ENCODE measurements around the gene NRK. TPM values are rescaled to one million over a fixed set of nuclear protein-coding genes. Genes with fewer than 3 reads are reported as not detected.
"Not testable (repeated sequence)": the region's sequence is repeated elsewhere in the genome, so short reads cannot be mapped to it uniquely, and the experiment has no call there.

NRK gene
- total and polyA plus RNA-seq, 12 donors = 0.25 to 4.2 (median 2.1) TPM

DNA sequence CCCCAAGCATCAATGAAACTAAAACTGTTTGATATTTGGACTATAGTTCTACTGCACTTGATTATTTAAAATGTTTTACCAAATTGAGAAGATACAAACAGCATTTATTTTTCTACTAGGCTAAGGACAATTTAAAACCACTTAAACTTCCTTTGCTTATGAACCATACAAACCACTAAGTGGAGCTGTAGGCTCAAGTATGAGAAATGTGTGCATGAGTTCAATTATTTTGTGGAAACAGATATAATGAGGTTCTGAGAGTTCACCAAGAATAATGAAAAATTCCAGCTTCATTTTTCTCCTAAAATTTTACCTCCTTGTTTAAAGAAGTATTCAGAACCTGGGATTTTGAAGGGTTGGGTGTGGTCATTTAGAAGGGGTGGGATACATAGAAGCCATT, 153.0 kb downstream of the NRK start:
- DNase-seq (no peak), ATAC-seq (no peak)
- H3K4me3 ChIP-seq = no peak overlapping the region
- H3K27me3 ChIP-seq = peaks cover 0 to 22% (median 0%) of the 10 kb centered on the region in 7 donors
- H3K9me3 ChIP-seq = peaks cover 0 to 3% (median 0%) of the 10 kb centered on the region in 11 donors
- H3K4me1 ChIP-seq = no peaks in the 10 kb centered on the region
- H3K27ac ChIP-seq = no peak overlapping the region
- TF ChIP-seq, protein P1, sequence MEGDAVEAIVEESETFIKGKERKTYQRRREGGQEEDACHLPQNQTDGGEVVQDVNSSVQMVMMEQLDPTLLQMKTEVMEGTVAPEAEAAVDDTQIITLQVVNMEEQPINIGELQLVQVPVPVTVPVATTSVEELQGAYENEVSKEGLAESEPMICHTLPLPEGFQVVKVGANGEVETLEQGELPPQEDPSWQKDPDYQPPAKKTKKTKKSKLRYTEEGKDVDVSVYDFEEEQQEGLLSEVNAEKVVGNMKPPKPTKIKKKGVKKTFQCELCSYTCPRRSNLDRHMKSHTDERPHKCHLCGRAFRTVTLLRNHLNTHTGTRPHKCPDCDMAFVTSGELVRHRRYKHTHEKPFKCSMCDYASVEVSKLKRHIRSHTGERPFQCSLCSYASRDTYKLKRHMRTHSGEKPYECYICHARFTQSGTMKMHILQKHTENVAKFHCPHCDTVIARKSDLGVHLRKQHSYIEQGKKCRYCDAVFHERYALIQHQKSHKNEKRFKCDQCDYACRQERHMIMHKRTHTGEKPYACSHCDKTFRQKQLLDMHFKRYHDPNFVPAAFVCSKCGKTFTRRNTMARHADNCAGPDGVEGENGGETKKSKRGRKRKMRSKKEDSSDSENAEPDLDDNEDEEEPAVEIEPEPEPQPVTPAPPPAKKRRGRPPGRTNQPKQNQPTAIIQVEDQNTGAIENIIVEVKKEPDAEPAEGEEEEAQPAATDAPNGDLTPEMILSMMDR (IDR thresholded peaks at IDR 0.05) = peak in 7 of 9 donors; percentile 14 to 45 (median 27)
- intact Hi-C loops (cut with DNase I) = loop anchor here in 2 of 10 donors (10.0 kb wide), 1 partner anchor 419 kb away; no protein-coding TSS in a partner anchor
- no peaks in the 10 kb centered on the region for H3K36me3 ChIP-seq

DNA sequence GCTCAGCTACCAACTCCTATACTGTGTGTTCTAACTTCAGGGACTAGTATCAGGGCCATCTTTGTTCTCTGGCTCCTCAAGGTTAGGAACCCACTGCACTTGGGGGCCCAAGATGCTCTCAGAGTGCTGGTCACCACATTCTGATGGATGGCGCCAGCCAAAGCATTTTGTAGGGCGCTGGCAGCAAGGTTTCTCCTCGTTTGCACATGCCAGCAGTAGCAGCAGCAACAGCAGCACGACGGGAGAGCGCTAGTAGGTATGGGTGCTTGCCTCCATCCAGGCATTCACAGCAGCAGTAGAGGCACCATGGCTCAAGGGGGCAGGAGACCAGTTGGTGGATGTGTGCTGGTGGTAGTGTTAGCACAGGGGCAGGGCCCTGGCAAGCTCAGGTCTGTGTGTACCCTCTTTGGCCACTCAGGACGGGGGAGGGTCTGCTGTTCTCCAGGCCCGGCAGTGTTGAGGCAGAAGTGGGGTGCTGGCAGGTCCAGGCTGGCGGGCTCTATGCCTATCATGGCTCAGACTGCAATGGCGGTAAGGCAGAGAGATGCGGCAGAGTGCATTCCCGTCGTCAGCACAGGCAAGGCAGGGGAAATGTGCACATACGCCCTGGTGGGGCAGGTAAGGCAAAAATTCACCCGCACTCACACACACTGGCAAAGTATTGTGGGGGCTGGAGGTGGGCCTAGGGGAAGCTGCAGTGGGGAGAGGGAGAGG, 159.6 kb downstream of the NRK start:
- no peak for DNase-seq
- Histone ChIP-seq H3K9me3 (peaks cover 0 to 2% (median 0%) of the 10 kb centered on the region in 11 donors), H3K36me3 (no peaks in the 10 kb centered on the region), H3K4me3 (no peak overlapping the region), H3K27me3 (peaks cover 0 to 5% (median 0%) of the 10 kb centered on the region in 7 donors), H3K27ac (no peak overlapping the region), H3K4me1 (no peaks in the 10 kb centered on the region)
- TF ChIP-seq, protein P1 (IDR thresholded peaks at IDR 0.05) = no peak
- ATAC-seq = no peak
- intact Hi-C loops (cut with DNase I) = no loop called here
- 89 to 91% methylated on average over 15 of the region's 15 CpGs for WGBS, 2 donors

DNA sequence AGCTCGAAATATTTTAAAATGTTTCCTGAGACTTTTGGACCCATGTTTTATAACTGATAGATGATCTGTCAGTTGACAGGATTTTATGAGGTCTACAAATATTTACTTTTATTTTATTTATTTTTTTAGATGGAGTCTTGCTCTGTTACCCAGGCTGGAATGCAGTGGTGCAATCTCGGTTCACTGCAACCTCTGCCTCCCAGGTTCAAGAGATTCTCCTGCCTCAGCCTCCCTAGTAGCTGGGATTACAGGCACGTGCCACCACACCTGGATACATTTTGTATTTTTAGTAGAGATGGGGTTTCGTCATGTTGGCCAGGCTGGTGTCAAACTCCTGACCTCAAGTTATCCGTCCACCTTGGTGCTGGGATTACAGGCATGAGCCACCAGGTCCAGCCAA, 166.1 kb downstream of the NRK start:
- ATAC-seq; H3K27ac ChIP-seq; H3K36me3 ChIP-seq; DNase-seq; intact Hi-C loops (cut with DNase I); H3K27me3 ChIP-seq; H3K4me1 ChIP-seq; H3K9me3 ChIP-seq; H3K4me3 ChIP-seq: not testable (repeated sequence)
- 74 to 78% methylated on average over 5 of the region's 5 CpGs for WGBS, 2 donors

DNA sequence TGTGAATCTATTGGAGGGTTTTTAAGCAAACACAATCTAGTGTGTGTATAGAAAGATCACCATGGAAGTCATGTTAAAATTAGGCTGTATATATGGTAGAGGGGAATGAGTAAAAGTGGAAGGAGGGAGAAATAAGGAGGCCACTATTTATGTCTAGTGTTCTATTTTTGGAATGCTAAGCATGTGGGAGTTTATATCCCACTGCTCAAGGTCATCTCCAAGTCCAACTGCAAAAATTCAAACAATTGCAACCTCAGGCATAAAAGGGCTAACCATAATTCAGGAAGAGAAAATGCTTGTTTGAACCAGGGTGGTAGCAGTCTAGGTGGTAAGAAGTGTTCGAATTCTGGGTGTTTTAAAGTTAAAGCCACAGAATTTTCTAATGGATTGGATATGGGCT, 177.0 kb downstream of the NRK start:
- TF ChIP-seq, protein P1 (IDR thresholded peaks at IDR 0.05) = no peak
- 62 to 67% methylated on average over 1 of the region's 1 CpG for WGBS, 2 donors
- H3K4me3 ChIP-seq = no peak overlapping the region
- no peak for ATAC-seq
- no peak overlapping the region for H3K27ac ChIP-seq
- H3K27me3 ChIP-seq = peaks cover 0 to 16% (median 0%) of the 10 kb centered on the region in 7 donors
- no peaks in the 10 kb centered on the region for H3K9me3 ChIP-seq
- no peaks in the 10 kb centered on the region for H3K36me3 ChIP-seq
- no peaks in the 10 kb centered on the region for H3K4me1 ChIP-seq
- intact Hi-C loops (cut with DNase I) = no loop called here
- DNase-seq = no peak

DNA sequence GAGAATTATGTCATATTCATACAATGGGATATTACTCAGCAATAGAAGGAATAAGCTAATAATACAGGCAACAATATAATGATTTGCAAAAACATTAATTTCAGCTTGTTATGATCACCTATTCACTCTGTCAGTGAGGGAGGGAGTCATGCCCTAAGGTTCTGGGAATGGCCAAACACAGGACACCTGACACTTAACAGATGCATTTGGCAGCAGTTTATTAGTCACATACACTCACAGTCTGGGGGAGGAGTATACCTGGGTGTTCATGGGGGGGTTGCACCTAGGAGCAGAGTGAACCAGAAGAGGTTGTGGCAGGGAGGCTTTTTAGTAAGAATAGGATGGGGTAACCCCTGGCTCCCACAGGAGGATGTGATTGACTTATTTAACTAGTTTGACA, 177.9 kb downstream of the NRK start:
- no peaks in the 10 kb centered on the region for H3K4me1 ChIP-seq
- intact Hi-C loops (cut with DNase I) = no loop called here
- no peaks in the 10 kb centered on the region for H3K36me3 ChIP-seq
- peaks cover 0 to 8% (median 0%) of the 10 kb centered on the region in 7 donors for H3K27me3 ChIP-seq
- TF ChIP-seq, protein P1 (IDR thresholded peaks at IDR 0.05) = no peak
- no peak overlapping the region for H3K4me3 ChIP-seq
- no peaks in the 10 kb centered on the region for H3K9me3 ChIP-seq
- ATAC-seq = no peak
- DNase-seq = no peak
- H3K27ac ChIP-seq = no peak overlapping the region

DNA sequence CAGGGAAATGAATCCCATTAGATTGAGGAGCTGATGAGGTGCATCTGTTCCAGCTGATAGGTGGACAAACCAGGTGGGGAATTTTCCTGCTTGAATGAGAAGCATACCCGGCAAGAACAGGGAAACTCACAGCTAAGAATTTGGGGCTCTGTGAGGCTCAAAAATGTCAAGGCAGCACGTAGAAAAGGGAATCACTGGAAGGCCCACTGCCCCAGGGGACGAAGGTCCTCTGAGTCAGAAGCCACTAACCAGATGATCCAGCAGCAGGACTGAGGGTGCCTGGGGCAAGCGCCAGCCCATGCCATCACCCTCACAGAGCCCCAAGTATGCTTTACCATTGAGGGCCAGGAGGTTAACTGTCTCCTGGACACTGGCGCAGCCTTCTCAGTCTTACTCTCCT, 178.3 kb downstream of the NRK start:
- intact Hi-C loops (cut with DNase I); H3K4me1 ChIP-seq; H3K9me3 ChIP-seq; H3K27ac ChIP-seq; DNase-seq; ATAC-seq; H3K27me3 ChIP-seq; H3K36me3 ChIP-seq; H3K4me3 ChIP-seq: not testable (repeated sequence)
- 78 to 82% methylated on average over 4 to 5 of the region's 5 CpGs for WGBS, 2 donors
